Astrocyte (in vitro differentiated cells and primary cell): ENCODE data around the gene LRRIQ3.

Experiments
- CTCF ChIP-seq: IDR thresholded peaks from 2 replicates; pipeline ENCODE4 v1.5.1; 2011; ENCODE audit warnings: low read depth, mild to moderate bottlenecking, inconsistent platforms, low read length, moderate library complexity; ENCODE audit not compliant: insufficient read depth
- EZH2 ChIP-seq: IDR thresholded peaks from 2 replicates; pipeline ENCODE4 v1.6.1; 2012; ENCODE audit warnings: mild to moderate bottlenecking, low read length, inconsistent platforms; ENCODE audit not compliant: insufficient read depth

GRCh38 chr1:74223453-74223852 is 25.5 kb upstream of the LRRIQ3 start:
- TF ChIP-seq EZH2 (no peak), CTCF (no peak)
